Suprapubic skin (tissue), 4 donors: Measurements from ENCODE around the gene DNM3. TPM values are rescaled to one million over a fixed set of nuclear protein-coding genes. Genes with fewer than 3 reads are reported as not detected.

Experiments
- DNase-seq, 2 donors: peaks; one replicate each; pipeline ENCODE4 v3.0.0-alpha.2; 2019; ENCODE audit warnings: low spot score in 2 of 2
- H3K27ac ChIP-seq: fragments of 200-600 bp; sonication (generic); one replicate; pipeline ENCODE4 v1.5.1; 2019
- H3K27me3 ChIP-seq: fragments of 200-600 bp; sonication (generic); one replicate; pipeline ENCODE4 v1.5.1; 2019
- H3K36me3 ChIP-seq: fragments of 200-600 bp; sonication (generic); one replicate; pipeline ENCODE4 v1.5.1; 2019
- H3K4me1 ChIP-seq: fragments of 200-600 bp; sonication (generic); one replicate; pipeline ENCODE4 v1.5.1; 2019
- H3K4me3 ChIP-seq: fragments of 200-600 bp; sonication (generic); one replicate; pipeline ENCODE4 v1.5.1; 2019; ENCODE audit warnings: mild to moderate bottlenecking
- H3K9me3 ChIP-seq: fragments of 200-600 bp; sonication (generic); one replicate; pipeline ENCODE4 v1.5.1; 2019
- CTCF ChIP-seq, 2 donors: fragments of 200-600 bp in 1 of 2; fragments of 450-650 bp in 1 of 2; sonication (generic) in 1 of 2; IDR thresholded peaks; one replicate each; pipeline ENCODE4 v1.5.1; 2016 to 2019; ENCODE audit warnings: antibody characterized with exemption in 2 of 2, mild to moderate bottlenecking in 1 of 2, moderate library complexity in 1 of 2
- EP300 ChIP-seq: sonication (generic); formaldehyde crosslinking; IDR thresholded peaks from one replicate; pipeline ENCODE4 v1.6.1; 2017; ENCODE audit warnings: antibody characterized with exemption
- POLR2A ChIP-seq, 2 donors: fragments of 450-650 bp; IDR thresholded peaks; one replicate each; pipeline ENCODE4 v1.6.1; 2017; ENCODE audit warnings: antibody characterized with exemption in 2 of 2, mild to moderate bottlenecking in 2 of 2, moderate library complexity in 2 of 2
- POLR2AphosphoS5 ChIP-seq, 3 donors: sonication (generic); formaldehyde crosslinking; IDR thresholded peaks; one replicate each; pipeline ENCODE4 v1.6.1; 2017; ENCODE audit warnings: antibody characterized with exemption in 3 of 3
- WGBS: methylation state at CpG from one replicate; pipeline ENCODE4 v1.1.5; 2018; 5-methylcytosine and 5-hydroxymethylcytosine counted together
- total RNA-seq, 4 donors: library from RNA; depleted of rRNA; stranded (reverse); fragments of >200 nt; gene quantifications; one replicate each; pipeline ENCODE4 v1.1.0, GENCODE V29; 2016

The DNM3 gene
- total RNA-seq, 4 donors from 2014 or later = 1.6 to 11.7 (median 3.7) TPM

- H3K36me3 ChIP-seq = no peaks in the 10 kb centered on the region
- DNase-seq = no peak
- WGBS = 49% methylated on average over 1 of the region's 1 CpG
- H3K4me3 ChIP-seq = no peak overlapping the region
- H3K4me1 ChIP-seq = peaks cover 21% of the 10 kb centered on the region
- no peaks in the 10 kb centered on the region for H3K9me3 ChIP-seq
- H3K27ac ChIP-seq = no peak overlapping the region
- H3K27me3 ChIP-seq = peaks cover 7% of the 10 kb centered on the region
- TF ChIP-seq POLR2AphosphoS5 (IDR thresholded peaks at IDR 0.05) (no peak), POLR2A (IDR thresholded peaks at IDR 0.05) (no peak), CTCF (IDR thresholded peaks at IDR 0.05) (no peak)
These were observed 612.3 kb downstream of the DNM3 start for GRCh38 chr1:172453607-172454006.

GRCh38 chr1:172455451-172455850 lies 614.2 kb downstream of the DNM3 start:
- Histone ChIP-seq H3K9me3 (no peaks in the 10 kb centered on the region), H3K4me1 (peaks cover 10% of the 10 kb centered on the region), H3K4me3 (no peak overlapping the region), H3K27ac (no peak overlapping the region), H3K36me3 (no peaks in the 10 kb centered on the region), H3K27me3 (peaks cover 7% of the 10 kb centered on the region)
- no peak for DNase-seq
- no peak for TF ChIP-seq POLR2AphosphoS5 (IDR thresholded peaks at IDR 0.05)
- TF ChIP-seq EP300 = no peak
- TF ChIP-seq CTCF (IDR thresholded peaks at IDR 0.05) = no peak
- TF ChIP-seq POLR2A (IDR thresholded peaks at IDR 0.05) = no peak
- 100% methylated on average over 1 of the region's 1 CpG for WGBS

- H3K9me3 ChIP-seq = no peaks in the 10 kb centered on the region
- no peak overlapping the region for H3K4me3 ChIP-seq
- H3K36me3 ChIP-seq = no peaks in the 10 kb centered on the region
- no peak overlapping the region for H3K27ac ChIP-seq
- H3K4me1 ChIP-seq = peaks cover 5% of the 10 kb centered on the region
- WGBS = 95% methylated on average over 5 of the region's 5 CpGs
- TF ChIP-seq POLR2A (IDR thresholded peaks at IDR 0.05) (no peak), CTCF (IDR thresholded peaks at IDR 0.05) (no peak), EP300 (no peak), POLR2AphosphoS5 (IDR thresholded peaks at IDR 0.05) (no peak)
- DNase-seq = no peak
- H3K27me3 ChIP-seq = peaks cover 7% of the 10 kb centered on the region
These were observed 615.1 kb downstream of the DNM3 start for GRCh38 chr1:172456344-172456769.

- Histone ChIP-seq H3K9me3 (no peaks in the 10 kb centered on the region), H3K4me3 (no peak overlapping the region), H3K4me1 (peaks cover 4% of the 10 kb centered on the region), H3K36me3 (no peaks in the 10 kb centered on the region), H3K27me3 (peaks cover 7% of the 10 kb centered on the region), H3K27ac (no peak overlapping the region)
- DNase-seq = no peak
- TF ChIP-seq POLR2AphosphoS5 (IDR thresholded peaks at IDR 0.05) (no peak), EP300 (no peak), CTCF (IDR thresholded peaks at IDR 0.05) (no peak), POLR2A (IDR thresholded peaks at IDR 0.05) (no peak)
- WGBS = 84% methylated on average over 1 of the region's 1 CpG
These were observed 616.3 kb downstream of the DNM3 start for GRCh38 chr1:172457479-172458130.

GRCh38 chr1:172460177-172460576 lies 618.9 kb downstream of the DNM3 start:
- H3K4me3 ChIP-seq = no peak overlapping the region
- WGBS = 52% methylated on average over 1 of the region's 1 CpG
- H3K4me1 ChIP-seq = peaks cover 4% of the 10 kb centered on the region
- no peaks in the 10 kb centered on the region for H3K9me3 ChIP-seq
- H3K27me3 ChIP-seq = peaks cover 7% of the 10 kb centered on the region
- no peak for TF ChIP-seq POLR2AphosphoS5 (IDR thresholded peaks at IDR 0.05)
- no peak for TF ChIP-seq POLR2A (IDR thresholded peaks at IDR 0.05)
- no peak for TF ChIP-seq EP300
- no peak for TF ChIP-seq CTCF (IDR thresholded peaks at IDR 0.05)
- no peaks in the 10 kb centered on the region for H3K36me3 ChIP-seq
- no peak overlapping the region for H3K27ac ChIP-seq
- no peak for DNase-seq
